NCI-H82 (cell line): ENCODE data around the gene EXOC1.

ENCODE experiments used
- DNase-seq: peaks from one replicate; lab custom pipeline; 2025; lab: John Stamatoyannopoulos, UW

The EXOC1 gene

DNA sequence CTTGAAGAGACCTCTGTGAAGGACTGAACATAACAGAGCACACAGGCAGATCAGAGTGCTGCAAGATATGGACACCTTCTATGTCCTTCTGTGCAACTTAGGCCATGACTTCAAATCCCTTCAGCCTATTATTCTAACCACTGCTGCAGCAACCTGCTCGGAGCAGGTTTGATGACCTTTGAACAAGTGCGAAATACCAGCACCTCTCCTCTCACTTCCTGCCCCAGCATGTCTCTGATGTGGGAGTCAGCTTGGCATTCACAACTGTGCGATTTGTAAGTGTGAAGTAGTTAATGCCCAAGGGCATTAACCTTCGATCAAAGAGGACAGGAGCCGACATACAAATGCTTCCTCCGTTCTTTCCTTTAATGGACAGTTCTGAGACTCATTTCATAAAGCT is 1.6 kb upstream of the EXOC1 start:
- DNase-seq, result no peak

DNA sequence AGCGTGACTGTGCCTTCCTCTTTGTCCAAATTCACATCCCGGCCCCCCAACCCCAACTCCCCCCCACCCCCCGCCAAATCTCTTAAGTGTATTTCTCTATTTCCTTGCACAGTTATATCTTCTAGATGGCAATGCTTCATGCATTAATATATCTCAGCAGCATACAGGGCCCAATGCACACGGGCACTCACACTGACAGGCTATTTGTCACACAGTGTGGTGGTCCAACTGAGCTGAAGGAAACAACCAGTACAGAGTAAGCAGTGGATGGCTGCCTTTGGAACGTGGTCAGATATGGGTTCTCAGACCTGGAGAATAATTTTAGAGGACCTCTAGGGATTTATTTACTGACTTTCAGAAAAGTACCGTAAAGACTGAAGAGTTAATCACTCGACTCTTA is 681 bp downstream of the EXOC1 start:
- peak; percentile 23 for DNase-seq

DNA sequence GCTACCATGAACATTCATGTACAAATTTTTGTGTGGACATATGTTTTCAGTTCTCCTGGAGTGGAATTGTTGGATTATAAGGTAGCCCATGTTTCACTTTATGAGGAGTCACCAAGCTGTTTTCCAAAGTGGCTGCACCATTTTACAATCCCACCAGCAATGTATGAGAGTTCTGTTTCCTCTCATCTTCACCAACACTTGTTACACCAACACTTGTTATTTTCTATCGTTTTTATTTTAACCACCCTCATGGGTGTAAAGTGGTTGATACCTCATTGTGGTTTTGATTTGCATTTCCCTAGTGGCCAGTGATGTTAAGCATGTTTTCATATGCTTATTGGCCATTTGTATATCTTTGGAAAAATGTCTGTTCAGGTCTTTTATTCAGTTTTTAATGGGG is 4.1 kb downstream of the EXOC1 start:
- no peak for DNase-seq

DNA sequence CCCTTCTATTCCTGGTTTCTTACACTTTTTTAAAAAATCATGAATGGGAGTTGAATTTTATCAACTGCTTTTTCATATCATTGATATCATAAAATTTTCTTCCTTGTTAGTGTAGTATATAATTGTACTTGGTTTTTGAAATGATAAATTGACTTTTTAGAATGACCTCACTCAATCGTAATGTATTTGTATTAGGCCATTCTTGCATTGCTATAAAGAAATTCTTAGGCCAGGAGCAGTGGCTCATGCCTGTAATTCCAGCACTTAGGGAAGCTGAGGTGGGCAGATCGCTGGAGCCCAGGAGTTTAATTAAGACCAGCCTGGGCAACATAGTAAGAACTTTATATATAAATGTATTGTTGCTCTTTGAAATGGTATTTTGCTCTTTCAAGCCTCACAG is 6.3 kb downstream of the EXOC1 start:
- DNase-seq, result no peak

DNA sequence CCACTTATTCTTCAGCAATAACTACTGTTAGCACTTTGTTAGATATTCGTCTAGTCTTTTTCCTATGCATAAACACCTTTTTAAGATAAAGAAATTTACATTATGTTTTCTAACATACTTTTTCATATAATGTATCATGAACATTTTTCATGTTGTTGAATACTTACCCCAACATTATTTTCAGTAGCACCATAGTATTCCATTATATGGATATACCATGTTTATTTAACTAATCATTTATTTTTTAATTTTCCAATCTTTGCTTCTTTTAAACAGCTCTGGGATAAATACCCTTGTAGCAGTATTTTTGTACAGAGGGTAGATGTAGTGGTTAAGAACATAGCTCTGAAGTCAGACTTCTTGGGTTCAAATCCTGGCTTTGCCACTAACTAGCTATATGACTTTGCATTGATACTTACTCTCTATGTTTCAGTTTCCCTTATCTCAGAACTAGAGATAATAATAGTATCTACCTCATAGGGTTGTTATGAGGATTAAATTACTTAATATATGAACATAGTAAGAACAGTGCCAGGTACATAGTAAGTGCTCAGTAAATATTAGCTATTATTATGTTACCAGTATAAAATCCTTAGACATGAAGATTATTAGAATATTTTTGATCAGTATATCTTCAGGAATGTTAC is 11.3 kb downstream of the EXOC1 start:
- no peak for DNase-seq

DNA sequence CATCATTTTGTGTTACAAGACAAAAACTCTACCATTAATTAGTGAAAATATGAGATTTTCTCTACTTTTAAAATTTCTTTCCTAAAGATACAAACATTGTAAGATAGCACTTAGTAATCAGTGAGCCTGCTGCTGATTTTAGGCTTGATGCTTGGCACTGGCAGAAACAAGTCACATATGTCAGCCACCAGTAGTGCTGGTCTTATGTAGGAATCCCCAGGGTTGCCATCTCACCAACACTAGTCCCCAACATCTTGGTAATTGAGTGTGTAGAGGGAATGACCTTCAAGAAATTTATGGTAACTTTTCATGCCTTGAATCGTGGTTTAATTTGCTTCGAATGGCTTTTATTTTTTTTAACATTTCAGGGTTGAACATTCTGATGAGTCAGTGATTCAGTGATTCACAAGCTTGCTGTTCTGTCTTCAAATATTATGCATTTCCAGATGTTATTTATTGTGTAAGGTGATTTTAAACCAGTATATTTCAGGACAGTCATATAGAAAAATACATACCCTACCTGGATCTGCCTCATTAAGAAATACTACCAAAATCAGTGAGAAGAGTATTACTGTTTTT is 11.9 kb downstream of the EXOC1 start:
- DNase-seq, result no peak

DNA sequence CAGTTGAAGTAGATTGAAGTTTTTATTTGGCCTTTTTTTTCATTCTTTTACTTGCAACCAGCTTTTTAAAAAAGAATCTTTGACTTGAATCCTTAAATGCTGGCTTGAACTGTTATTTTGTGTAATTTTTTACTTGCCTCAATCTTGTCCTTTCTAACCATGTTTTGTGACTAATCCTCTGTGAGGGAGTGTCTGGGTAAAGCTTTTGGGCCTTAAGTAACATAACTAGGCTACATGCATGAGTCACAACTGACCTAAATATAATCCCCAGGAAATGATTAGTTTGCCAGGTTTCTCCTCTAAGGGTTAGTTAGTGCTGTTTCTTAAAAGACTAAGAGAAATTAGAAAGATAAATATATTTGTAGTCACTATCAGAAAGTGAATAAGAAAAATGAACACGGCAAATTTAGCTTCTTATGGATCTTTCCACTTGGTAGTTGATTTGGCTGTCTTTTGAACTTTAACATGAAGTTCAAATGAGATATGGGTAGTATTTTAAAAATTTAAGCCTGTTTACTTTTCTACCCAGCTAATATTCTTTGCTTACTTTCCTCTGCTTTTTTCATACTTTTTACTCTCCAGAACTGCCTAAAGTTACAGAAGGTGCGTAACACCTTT is 13.0 kb downstream of the EXOC1 start:
- DNase-seq, result no peak

DNA sequence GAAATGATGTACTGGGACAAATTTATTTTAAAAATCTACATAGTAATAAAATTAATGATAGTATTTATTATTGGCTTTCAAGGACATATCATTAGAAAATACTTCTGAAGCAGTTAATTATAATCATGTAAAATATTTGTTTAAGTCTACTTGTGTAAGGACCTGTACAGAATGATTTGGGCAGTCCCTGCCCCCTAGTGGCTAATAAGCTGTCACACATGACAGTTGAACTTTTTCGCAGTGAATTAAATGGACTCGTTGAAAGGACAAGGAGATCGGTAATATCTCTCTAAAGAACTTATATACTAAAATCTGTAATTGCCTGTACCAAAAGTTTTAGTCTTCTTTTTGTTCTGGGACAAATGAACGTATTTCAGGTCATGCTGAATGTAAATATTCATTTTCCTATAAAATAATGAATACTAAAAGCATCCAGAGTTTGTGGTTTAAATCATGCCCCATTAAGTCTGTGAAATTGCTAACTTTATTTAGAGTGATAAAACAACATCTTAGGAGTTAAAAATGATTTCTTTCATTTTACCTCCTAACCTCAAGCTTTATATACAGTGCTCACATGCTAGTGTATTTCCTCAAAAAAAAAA is 13.6 kb downstream of the EXOC1 start:
- DNase-seq, result peak; percentile 73

DNA sequence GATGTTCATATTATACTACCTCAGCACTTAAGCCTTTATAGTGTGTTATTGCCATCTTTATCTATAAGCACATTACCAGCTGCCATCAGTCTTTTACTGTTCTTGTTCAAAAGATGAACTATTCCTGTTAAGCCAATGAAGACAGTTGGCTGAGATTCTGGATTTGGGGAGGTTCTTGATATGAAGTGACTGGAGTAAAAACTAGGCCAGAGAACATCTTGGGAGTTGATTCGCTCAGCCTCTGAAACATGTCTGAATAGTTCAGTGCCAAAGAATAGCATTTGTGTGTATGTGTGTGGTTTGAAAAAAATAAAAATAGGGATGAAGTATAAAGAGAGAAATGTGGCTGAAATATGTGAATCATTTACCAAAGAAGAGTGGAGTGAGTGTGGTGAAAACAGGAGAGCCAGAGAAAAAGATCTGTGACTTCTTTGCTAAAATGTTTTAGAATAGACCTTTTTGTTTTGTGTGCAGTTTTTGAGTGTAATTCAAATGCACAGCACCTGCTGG is 15.2 kb downstream of the EXOC1 start:
- no peak for DNase-seq

DNA sequence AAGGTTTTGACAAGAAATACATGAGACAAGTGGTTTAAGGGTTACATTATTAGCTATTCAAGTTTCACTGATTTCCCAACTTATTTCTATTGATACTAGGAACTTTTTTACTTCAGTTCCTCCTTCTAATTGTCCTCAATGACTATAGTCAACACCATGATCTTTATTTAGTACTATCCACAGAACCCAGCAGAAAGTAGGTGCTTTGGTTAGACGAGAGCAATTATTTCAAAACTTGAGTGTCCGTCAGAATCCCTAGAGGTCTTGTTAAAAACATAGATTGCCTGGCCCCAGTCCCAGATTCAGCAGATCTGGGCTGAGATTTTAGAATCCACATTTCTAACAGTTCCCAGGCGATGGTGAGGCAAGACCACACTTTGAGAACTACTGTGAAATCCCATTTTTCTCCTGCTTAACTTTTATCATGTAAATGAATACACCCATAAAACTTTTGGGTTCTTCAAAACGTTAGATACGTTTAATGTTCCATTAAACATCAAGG is 17.9 kb downstream of the EXOC1 start:
- DNase-seq, result no peak

DNA sequence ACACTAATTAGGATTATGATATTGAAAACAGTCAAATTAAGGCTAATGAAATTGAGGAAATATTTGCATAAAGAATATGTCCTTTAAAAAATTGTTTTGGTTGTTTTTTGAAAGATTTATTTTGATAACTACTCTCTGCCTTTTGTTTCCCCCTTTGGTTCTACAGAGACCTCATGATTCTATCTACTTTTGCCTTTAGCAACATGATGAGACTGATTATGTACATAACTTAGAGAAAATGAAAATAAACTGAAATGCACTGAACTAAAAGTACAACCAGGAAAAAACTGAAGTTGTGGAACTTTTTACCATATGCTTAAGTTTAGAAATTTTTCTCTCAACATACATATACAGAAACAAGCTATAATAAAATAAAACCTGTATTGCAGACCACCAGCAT is 21.4 kb downstream of the EXOC1 start:
- DNase-seq, result no peak

DNA sequence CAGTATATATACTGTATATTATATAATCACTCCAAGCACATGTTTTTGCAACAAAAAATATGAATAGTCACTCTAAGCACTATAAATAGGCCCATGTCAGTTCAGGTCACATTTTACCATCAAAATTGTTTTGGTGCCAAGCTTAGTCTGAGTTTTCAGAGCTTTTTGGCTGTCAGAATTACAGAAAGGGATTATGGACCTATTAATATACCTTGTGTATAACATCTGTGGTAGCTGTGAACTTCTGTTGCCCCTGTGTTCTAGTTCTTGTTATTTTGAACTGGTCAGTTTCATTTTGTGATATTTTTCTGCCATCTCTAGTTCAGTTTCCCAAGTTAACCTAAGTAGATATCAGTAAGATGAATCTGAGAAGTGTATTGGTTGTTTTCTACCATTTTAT is 22.9 kb downstream of the EXOC1 start:
- no peak for DNase-seq

DNA sequence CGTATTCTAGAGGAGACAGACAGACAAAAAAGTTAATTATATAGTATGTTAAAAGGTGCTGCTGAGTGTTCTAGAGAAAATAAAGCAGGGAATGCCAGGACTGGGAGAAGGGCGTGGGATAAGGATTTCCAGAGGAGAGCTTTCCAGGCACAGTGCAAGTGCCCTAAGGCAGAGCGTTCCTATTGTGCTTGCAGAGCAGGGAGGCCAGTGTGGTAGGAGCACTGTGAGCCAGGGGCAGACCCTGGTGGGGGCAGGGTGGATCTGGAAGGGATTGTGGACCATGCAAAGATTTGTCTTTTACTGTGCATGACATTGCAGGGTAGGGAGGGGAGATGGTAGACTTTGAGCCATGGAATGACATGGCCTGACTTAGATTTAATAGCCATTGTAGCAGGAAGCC is 25.8 kb downstream of the EXOC1 start:
- no peak for DNase-seq

DNA sequence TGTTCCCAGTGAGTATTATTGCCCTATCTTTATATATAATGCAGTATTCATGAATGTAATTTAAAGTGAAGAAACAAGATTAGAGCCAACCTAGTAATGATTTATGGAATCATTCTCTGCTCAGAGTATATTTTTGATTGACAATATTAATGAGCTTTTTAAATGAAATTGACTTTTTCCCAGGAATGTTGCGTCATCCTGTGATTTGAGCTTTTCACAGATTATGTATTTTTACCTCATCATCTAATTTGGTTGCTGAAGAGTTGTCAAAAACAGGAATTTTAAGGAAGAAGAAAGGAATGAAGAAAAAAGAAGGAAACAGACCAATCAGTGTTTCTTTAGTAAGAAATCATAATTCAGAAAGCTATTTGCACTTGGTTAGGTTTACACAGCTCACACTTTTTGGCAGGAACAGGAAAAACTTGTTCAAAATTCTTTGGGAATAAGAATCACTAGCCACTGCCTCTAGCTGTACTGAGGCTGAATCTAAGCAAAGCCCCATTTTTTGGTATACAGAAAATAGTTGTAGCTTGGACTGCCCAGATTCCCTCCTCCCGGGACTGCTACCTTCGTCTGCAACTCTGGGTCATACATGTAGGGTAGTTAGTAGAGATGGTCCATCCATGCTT is 27.3 kb downstream of the EXOC1 start:
- DNase-seq, result no peak

DNA sequence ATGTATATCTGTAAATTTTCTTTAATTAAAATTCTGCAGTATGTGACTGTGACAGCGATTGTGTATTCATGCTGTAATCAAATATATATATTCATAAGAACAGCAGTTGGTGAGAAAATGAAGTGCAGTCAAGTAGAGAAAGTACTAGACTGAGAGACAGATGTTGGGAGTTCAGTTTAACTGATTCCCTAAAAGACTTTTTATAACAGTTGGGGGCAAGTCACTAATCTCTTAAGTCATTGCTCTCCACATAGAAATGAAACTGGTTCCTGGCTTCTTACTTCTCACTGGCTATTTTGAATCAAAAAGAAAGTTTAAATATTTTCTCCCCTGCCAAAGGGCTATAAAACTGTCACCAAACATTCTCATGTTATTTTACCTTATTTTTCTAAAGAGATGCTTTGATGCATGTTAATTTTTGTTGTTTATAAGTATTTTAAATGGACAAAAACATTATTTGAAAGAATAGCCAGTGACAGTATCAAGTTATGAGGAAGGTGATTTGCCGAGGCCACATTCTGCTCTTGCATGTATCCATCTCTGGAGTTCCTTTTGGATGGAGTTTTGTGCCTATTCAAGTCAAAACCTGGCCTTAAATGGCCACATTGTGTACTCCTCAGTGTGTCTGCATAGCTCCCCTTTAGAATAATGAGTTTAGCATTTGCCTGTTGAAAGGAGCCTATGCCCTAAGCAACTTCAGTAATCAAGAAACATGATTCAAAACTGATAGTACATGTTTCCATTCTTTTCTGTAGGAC is 30.8 kb downstream of the EXOC1 start:
- peak; percentile 60 for DNase-seq

DNA sequence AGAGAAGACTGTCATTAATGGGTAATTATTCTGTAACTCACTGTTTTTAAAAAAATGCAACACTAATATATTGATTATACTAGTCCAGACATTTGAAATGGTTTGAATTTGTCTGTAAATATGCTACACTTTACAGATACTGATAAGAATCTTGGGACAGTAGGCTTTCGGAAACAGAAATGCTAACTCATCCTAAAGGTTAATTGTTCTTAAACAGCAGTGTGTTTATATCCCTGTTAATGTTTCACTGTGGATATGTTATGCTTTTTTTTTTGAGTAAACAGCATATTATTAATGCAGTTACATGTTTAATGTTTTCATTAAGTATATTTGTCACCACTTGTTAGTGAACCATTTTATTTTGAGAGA is 31.4 kb downstream of the EXOC1 start:
- no peak for DNase-seq

DNA sequence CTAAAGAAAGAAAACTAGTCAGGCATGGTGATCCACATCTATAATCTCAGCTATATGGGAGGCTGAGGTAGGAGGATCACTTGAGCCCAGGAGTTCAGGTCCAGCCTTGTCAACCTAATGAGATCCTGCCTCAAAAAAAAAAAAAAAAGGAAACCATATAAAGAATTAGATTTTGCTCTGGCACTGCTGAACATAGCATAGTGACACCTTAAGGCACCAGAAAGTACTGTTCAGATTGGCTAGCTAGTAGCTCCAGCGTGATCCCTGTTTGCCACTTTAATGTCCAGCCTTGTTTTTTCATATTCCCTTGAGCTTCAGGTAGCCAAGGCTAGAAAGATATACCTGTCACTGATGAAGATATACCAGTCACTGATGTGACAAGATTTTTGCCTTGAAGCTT is 34.1 kb downstream of the EXOC1 start:
- peak; percentile 2 for DNase-seq

DNA sequence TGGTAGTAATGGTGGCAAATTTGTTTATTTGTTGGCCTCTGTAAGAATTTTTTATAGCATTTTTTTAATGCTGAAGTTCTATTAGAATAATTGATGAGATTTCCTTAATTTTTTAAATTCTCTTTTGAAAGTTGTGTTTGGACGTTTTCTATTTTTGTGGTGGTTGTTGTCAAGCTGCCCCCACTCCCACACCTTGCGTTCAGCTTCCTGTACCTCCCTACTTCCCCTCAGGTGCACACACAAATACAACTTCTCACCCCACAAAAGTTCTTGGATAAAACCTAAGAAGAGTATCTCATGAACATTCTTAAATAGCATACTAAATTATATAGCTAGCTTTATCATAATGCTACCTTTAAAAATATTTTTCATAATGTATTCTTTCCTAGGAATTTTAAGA is 38.7 kb downstream of the EXOC1 start:
- no peak for DNase-seq

DNA sequence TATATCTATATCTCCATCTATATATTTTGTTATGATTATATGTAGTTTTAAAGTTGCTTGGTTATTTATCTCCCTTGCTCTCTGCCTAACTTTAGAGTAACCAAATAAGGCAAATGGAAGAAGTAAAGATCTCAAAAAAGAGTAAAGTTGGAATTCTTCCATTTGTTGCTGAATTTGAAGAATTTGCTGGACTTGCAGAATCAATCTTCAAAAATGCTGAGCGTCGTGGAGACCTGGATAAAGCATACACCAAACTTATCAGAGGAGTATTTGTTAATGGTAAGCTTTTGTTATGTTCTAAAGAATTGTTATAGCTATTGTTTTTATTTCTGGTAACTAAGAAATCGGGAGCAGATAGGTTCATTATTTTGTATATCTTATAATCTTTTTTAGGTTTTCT is 43.2 kb downstream of the EXOC1 start:
- DNase-seq, result no peak

DNA sequence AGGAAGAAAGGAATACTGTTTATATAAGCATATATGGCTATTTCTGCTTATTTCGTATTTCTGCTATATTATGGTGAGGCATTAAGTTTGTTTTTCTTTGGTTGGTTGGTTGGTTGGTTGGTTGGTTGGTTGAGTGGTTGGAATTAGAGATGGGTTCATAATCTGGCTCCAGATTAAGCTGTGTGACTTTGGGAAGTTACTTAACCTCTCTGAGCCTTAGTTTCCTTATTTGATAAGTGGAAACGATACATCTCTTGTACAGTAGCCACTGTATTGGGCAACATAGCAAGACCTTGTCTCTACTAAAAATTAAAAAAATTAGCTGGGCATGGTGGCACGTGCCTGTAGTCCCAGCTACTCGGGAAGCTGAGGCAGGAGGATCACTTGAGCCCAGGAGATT is 49.2 kb downstream of the EXOC1 start:
- no peak for DNase-seq

DNA sequence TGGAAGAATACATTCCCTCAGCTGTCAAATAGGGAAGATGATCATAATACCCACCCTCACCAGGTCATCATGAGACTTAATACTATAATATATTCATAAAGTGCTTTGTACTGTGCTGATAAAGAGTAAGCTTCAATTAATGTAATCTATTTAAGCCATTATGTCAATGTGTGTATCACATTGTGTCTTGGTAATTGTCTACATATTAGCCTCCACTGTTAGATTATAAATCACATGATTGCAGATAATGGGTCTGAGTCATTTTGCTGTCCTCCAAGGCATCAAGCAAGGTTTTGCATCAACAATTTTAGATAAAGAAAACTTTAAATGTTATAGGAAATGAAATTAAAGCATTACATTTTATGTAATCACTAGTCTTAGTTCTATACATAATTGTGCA is 50.1 kb downstream of the EXOC1 start:
- peak; percentile 5 for DNase-seq

DNA sequence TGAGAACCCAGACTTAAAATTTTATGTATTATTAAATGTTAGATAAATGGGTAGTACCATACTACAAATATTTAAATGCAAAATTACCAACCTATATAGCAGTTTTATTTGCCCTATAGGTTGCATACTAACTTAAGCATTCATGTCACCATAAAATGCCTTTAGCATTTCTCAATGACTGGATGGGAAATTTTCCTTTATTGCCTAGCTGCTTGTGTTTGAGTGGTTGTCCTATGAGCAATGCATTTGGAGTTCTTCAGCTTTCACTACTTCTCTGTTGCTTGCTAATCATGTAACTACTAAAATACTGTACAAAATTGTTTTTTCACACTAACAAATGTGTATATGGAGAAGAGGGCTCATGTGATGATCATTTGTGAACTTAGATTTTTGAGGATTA is 51.1 kb downstream of the EXOC1 start:
- no peak for DNase-seq
